Activated T-helper 9 cell treated with anti-CD3 and anti-CD28 coated beads, Interleukin-2, amount 50 U/mL, for 16 hours (primary cell): Measurements from ENCODE around the gene RERG.

ENCODE experiments used
- DNase-seq: peaks from one replicate; pipeline ENCODE4 v3.0.0-alpha.2; 2020; ENCODE audit warnings: low read depth

RERG gene

DNA sequence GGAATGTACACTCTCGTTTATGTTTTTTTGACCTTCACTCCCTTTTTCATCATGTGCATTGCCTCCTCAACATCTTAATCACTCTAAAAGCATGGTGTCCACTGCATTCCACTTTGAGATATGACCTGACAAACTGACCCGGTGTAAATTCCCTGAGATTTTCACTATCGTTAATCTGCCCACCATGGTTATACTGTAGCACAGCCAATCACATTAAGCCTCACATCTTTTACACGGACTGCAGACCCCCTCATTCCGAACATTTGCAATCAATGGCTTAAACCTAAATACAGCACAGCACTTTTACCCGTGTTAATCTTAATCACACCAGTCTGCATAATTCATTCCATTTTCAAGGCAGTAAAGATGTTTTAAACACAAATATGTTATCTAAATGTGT, 2.4 kb downstream of the RERG start:
- no peak for DNase-seq

DNA sequence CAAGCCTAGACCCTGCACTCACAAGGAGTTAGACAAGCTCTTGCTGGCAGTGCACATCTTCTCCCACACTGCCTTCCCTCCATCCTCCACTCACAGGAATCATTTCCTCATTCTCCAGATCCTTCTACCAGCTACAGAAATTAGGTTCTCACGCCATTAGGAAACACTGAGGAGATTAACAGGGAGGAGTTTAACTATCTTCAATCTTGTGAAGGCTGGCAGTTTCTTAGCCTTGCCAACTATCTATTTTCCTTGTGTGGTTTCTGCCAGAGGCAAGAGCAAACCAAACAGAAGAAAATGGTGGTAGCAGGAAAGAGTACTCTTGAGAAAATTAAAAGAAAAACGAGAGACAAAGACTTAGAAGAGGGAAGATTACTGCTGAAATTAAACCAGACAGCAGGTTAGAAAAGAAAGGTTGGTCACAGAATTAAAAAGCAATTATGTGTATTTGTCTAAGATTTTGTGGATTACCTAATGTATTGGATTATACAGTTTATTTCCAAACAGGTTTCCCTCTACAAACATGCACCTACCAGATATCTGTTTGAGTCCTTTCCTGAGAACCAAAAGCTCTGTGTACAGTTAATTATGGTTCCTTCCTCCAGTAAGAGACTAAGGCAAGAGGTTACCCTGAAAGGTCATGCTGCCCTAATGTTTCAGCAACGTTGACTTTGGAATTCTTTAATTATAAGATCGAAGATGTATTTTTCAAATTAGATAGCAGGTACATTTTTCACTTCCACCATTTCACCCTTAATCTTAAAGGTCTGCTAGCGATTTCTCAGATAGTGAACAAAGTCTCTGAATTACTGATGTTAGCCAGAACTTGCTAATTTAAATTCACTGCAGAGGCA, 5.0 kb downstream of the RERG start:
- DNase-seq: no peak

DNA sequence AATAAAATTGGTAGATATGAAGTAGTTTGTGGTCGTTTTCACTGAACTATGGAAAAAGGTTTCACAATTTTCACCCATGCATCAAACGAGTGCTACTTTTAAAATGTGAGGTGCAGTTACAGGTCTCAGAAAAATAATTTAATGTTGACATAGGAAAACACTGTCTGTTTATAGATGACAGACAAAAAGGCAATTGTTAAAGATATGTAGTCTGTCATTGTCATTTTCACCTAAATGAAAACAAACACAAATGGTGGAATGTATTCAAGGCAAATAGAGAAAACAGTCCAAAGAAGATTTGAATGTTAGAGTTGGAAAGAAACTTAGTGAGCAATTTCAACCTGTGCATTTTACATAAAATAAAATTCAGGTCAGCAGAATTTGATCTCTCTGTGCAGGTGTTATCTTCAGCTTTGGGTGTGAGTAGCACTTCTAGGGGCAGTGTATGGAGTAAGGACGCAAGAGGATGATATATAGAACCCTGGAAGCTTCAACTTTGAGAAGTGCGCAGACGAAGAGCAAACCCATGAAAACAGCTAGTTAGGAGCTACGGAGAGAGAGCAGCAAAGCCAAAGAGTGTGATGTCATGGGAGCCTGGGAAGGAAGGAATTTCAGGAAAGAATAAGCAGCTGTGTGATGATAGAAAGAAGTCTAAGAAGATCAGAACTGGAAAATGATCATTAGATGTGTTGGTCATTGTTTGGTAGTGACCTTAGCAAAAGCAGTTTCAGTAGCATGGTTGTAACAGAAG, 6.2 kb downstream of the RERG start:
- DNase-seq: no peak

DNA sequence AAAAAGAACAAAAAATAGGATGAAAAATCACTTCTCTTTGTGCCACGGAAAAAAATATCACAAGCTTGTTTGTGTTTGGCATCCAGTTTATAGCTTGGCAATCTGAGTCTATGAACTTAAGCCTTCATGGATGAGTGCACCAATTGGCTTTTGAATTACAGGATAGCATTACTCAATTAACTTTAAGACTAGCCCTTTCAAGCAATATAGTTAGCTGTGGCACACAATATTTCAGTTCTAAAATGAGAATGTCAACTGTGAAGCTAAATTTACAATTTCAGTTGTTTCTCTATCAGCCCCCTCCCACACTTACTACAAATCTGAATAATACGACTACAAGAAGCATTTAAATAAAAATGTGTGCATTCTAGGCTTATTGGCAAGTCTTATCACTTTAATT, 8.3 kb downstream of the RERG start:
- DNase-seq: no peak

DNA sequence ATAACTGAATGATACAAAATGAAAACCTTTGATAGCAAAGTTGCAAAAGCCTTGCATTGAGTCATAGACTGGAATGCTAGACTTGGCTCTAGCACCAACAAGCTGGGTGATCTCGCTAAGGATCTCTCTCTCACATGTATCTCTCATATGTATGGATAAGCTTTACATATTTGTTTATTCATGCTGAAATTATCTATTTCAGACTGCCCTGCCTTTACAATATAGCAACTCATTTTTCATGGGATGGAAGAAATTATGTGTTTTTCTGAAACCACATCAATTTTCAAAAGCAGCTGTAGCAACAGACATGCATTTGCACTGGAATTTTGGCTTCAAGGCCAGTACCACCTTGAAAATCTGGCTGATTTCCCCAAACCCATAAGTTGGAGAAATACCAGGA, 11.4 kb downstream of the RERG start:
- no peak for DNase-seq

DNA sequence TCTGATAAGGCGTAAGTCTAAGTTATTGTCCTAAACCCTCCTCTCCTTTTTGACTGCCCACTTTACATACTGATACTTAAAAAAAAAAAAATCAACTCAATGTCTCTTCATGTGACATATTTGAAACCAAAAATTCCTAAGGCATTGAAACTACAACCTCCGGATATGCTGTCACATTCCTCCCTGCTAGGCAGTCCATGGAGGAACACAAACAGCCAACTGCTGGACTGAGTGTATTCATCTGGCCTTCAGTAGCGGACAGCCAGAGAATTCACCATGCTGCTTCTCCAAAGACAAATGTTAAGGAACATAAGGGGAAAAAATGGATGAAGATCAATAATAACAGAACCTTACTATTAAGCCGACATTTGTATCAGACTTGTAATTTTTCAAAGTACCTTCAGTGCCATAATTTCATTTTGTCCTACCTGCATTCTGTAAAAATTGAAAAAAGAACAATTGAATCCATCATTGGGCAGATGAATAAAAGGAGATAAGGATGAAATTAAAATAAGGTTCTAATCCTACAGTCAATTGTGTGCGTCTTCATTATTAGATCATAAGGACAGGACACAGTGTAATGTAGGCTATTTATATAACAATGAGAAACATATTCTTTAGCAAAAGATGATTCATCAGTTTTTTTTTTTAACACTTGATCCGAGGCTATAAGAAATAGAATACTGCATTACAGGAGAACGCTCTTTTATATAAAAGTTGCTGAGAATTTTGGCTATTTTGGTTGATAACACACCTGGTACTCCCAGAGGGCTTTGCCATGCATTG, 12.2 kb downstream of the RERG start:
- no peak for DNase-seq

DNA sequence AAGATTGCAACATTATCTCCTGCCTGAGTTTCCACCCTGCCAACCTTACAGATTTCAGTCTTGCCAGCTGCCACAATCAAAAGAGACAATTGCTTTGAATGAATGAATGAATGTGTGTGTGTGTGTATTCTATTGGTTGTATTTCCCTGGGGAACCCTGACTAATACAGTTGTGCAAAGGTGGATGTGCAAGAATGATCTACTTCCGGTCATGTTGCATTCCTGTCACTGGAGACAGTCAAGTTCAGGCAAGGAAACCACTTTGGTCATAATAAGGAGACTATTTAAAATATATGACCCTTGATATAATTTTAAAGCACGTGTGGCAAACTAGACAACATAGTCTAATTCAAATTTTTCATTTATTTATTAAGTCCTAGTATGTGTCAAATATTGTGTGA, 13.1 kb downstream of the RERG start:
- no peak for DNase-seq

DNA sequence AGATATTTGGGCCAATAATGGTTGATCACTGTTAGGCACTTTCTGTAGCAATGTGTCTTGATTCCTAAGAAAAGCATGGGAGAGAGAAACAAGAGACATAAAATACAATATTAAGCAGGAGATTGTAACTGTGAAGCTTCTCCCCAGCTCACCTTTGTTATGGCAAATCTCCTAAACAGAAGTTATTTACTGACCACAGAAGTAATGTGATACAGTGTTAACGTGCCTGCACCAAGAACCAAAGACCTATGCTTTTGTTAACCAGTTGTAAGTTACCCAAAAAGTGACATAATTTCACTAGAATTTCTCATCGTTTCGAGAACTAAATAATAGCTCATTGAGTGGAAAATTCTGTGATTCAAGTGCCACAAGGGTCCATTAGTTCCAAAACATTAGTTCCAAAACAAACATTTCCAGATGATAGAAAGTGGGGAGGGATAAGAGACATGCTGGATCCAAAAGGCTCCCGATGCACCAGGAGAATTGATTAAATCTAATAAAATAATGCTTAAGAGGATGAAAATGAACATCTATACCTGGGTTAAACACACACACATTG, 14.3 kb downstream of the RERG start:
- DNase-seq: no peak

DNA sequence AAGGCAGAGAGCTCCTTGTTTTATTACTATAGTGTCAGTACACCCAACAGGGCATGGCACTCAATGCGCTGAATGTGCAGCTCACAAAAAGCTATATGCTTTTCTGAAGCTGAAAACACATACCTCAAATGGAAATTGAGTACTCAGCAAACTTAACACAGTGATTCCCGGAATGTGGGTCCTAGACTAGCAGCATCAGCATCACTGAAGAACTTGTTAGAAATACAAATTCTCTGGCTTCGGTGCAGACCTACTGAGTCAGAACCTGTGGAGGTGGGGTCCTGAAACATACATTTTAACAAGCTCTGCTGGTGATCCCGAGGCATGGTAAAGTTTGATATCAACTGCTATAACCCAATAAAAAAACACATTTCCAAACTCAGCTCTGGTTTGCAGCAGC, 14.9 kb downstream of the RERG start:
- DNase-seq: no peak

DNA sequence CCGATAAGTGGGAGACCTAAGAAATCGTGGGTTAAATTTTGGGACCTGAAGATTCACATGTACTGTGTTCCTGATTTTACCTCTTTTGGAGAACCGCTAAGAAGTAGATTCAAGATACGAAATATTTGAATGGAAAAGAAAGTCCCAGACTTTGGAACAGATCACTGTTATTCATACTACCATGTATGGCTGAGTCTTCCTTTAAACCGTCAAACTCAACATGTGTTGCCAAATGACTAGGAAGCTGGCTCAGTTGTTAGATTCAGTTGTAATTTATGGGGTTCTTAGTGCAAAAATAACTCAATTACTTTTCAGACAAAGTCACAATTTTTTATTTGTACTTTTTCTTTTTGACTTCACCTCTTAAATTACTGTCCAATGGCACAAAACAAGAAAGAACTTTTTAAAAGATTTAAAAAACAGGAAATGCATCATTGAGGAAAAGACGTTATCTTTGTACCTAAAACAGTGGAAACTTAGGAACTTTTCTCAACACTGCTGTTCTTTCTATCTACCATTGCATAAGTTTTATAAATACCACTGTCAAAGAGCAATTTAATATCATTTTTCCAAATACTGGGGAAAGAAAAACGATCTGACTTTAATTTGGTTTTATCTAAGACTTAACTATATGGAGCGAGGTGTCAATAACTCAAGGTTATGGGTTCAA, 15.7 kb downstream of the RERG start:
- DNase-seq: no peak

DNA sequence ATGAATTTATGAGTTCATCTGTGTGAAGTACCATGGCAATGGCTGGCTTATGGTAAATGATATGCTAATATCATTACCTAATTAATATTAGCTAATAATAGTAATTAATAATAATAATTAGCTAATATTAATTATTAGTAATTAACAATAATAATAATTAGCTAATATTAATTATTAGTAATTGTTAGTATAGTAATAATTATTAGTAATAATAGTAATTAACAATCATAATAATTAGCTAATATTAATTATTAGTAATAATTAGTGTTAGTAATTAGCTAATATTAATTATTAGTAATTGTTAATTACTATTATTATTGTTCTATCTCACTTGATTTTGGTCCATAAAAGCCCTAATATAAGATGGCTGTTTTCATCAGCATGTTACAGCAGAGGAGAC, 19.8 kb downstream of the RERG start:
- DNase-seq: no peak

DNA sequence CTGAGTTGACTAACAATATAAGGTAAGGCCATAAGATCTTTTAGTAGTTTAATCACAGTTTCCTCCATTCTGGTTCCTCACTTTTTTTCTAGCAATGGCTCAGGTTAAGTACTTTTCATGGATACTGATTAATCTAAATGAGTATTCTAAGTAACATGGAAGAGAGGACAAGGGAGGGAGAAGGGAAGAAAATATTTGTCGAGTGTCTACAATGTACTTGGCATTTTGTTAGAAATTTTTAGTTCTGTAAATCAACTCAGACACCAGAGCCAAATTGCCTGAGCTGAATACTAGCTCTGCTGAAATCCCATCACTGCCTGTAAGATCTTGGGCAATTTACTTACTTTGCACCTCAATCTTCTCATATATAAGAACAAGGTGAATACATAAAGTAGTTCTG, 20.2 kb downstream of the RERG start:
- DNase-seq: no peak

DNA sequence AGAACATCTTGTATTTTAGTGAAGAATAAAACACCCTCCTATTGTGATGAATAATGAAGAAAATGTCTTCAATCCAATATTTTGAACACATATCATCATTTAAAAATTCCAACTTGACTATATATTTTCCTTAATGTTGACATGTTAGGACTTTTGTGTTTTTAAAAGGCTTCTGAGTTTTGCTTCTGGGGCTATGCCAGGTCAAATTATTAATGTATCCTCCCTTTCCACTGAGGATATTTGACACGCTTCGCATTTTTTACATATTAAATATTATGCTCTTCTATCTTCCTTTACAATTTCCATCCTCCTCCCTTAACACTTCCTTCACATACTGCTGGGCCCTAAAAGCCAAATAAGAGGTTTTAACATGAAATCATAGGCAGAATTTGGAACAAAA, 20.6 kb downstream of the RERG start:
- DNase-seq: no peak

DNA sequence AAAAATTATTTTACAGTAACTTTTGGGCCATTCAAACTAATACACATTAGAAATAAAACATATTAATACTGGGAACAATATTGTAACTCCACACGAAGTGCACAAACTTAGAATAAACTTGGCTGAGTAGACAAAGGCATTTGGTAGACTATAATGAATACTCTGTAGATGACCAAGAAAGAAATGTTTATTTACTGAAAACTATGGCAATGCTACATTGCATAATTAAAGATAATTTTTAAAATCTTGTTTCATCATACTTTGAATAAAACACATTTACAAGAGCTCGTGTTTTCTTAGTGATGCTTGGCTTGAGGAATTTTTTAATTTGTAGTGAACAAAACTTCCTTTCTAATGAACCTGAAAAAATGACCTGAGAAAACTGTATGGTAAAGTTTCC, 21.3 kb downstream of the RERG start:
- DNase-seq: no peak

DNA sequence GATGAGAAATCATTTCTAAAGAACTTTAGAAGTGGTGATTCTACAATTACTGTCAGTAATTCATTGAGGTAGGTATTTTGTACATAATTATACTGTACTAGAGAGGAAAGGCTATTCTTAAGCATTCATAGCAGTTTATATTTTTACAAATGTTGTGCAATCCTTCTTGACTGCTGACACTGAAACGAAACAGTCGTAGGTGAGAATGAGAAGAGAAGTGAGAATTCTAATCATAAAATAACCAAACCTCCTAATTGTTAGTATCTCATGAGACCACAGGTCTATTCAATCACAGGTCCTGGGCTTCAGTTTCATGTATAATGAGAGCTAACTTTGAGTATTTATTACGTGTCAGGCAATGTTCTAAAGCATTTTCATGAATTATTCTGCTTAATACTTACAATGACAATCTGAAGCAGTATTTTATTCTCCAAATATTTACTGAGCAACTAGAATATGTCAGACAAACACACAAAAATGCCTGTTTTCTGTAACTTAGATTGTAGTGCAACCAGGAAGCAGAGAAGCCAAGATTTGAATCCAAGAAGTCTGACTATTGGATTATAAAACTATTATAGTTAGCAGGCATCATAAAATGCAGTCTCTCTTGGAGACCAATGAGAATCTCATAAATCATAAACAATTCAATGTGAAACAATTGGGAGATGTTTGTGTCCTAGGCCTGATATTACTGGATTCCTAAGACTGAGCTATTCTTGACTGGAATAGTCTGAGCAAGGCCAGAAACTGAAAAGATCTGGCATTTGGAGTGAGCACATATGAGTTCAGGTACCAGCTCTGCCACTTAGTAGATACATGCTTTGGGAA, 24.3 kb downstream of the RERG start:
- DNase-seq: no peak

DNA sequence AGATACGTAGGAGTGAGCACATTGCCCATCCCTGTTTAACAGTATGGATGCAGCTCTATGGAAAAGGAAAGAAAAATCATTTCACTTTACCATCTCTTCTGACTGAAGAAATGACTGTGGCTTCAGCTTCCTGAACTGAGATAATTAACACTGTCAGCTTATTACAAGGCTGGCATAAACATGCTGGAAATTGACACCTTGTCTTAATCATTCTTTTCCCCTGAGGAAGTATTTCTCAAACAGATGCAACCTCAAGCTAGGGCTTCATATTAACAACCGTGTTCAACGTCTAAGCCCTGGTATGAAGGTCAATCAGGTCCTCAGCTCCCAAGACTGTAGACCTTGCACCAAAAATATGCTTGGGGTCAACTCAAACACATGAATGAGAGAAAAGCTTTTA, 25.0 kb downstream of the RERG start:
- DNase-seq: no peak

DNA sequence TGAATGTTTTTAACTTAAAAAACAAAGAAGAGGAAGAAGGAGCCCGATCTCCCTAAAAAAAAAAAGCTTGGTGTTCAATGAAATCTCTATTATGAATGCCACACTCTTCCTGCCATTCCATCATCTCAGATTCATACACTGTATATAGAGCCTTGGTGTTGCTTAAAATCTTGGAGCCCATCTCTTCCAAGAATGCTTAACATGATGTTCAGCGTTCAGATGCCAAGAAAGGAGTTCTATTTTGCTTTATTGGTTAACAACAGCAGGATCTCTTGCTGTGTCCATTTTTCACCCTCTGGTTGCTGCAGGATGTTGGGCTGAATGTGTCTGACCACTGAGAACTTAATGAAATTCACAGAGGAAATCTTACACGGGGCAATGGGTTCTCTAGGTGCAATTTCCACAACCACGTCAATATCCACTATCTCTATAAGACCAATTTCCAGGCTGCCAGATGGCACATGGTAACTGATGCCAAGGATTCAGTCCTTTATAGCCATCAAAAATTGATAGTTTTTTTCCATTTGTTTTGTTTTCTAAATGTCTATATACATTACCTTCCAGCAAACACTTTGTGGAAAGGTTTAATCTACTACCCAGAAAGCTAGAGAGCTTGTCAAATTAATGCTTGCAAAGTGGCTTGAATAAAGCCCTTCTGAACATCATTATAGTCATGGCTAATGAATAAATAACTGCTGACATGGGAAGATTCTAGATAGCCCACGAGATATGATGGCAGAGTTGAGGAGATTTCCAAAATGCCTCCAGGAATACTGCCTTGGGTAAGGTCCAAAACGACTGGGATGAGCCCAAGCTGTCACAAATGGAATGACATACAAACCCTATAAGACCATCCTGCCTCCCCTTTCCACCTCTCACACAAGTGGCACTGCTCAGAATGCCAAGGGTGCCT, 26.5 kb downstream of the RERG start:
- no peak for DNase-seq

DNA sequence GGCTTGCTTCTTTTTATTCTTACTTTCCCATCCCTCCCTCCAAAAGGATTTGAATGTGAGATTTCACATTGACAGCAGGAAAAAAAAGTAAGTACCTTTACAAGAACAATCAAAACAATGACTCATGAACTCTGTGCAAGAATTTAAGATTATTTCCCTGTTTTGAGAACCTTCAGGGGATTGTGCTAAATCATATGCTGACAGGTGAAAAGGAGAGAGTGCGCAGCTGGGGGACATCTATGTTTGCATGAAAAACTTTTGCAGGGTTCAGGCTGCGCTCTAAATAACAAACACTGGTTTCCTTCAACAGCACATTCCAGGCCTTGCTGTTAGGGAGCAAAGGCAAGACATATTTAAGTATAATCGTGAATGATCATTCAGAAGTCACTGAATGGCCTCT, 27.3 kb downstream of the RERG start:
- no peak for DNase-seq

DNA sequence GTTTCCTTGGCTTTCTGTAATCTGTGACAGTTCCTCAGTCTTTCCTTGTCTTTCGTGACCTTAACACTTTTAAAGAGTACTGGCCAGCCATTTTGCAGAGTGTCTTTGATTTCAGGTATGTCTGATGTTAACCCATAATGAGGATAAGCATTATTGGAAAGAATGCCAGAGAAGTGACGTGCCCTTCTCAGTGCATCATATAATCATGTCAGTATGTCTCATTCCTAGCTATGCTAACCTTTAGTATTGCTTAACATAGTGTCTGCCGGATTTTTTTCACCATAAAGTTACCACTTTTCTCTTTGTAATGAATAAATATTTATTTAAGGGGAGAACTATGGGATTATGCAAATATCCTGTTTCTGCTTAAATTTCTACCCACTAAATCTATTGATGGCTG, 28.5 kb downstream of the RERG start:
- no peak for DNase-seq

DNA sequence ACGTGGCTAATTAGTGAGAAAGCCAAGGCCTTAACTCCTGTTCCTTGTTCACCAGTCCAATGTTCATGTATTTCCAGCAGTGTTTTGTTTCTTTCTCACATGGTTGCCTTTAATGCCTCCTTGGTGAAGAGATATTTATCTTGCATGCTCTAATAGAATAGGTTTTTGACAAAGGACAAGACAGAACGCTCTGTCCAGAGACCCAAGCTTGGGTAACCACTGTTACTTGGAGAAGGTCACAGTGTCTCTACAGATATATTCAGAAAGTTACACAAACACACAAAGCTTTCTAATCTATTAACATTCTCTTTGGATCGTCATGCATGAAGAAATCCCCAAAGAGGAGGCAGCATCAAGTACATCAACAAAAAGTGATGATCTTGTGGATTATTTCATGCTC, 33.1 kb downstream of the RERG start:
- no peak for DNase-seq
